GM18505 (cell line): ENCODE measurements around the gene SYNCRIP.

Experiments used
- ATAC-seq: cut with Tn5 transposase; IDR thresholded peaks from one replicate; pipeline ENCODE4 v1.9.1; 2021; ENCODE audit not compliant: unreplicated experiment
- POLR2A ChIP-seq: IDR thresholded peaks from 4 replicates; pipeline ENCODE4 v1.6.1; 2011; ENCODE audit warnings: borderline replicate concordance; ENCODE audit not compliant: insufficient read depth, insufficient read length; ENCODE audit errors: extremely low read depth

The SYNCRIP gene

GRCh38 chr6:85676086-85676729 lies 33.5 kb upstream of the SYNCRIP start:
- TF ChIP-seq POLR2A, result peak; percentile 10
- ATAC-seq, result no peak

GRCh38 chr6:85675030-85675819 lies 32.5 kb upstream of the SYNCRIP start:
- no peak for ATAC-seq
- peak; percentile 14 for TF ChIP-seq POLR2A

- no peak for ATAC-seq
- TF ChIP-seq POLR2A, result no peak
Measured at GRCh38 chr6:85674604-85675003, 31.9 kb upstream of the SYNCRIP start.

- TF ChIP-seq POLR2A, result peak; percentile 5
Measured at GRCh38 chr6:85673198-85674139, 30.8 kb upstream of the SYNCRIP start.

GRCh38 chr6:85672623-85673022 lies 29.9 kb upstream of the SYNCRIP start:
- no peak for ATAC-seq
- TF ChIP-seq POLR2A, result peak; percentile 27

More at GRCh38 chr6:85673198-85674139, 30.8 kb upstream of the SYNCRIP start:
- ATAC-seq, result no peak

GRCh38 chr6:85672050-85672449 lies 29.4 kb upstream of the SYNCRIP start:
- ATAC-seq, result no peak
- TF ChIP-seq POLR2A, result no peak

- no peak for ATAC-seq
- no peak for TF ChIP-seq POLR2A
Measured at GRCh38 chr6:85670573-85670972, 27.9 kb upstream of the SYNCRIP start.

- peak; percentile 30 for TF ChIP-seq POLR2A
- peak; percentile 94 for ATAC-seq
Measured at GRCh38 chr6:85669735-85670194, 27.1 kb upstream of the SYNCRIP start.

- TF ChIP-seq POLR2A, result no peak
- no peak for ATAC-seq
Measured at GRCh38 chr6:85662251-85662650, 19.6 kb upstream of the SYNCRIP start.

GRCh38 chr6:85660181-85660611 lies 17.5 kb upstream of the SYNCRIP start:
- TF ChIP-seq POLR2A, result no peak
- no peak for ATAC-seq

GRCh38 chr6:85650606-85651005 lies 7.9 kb upstream of the SYNCRIP start:
- no peak for ATAC-seq
- no peak for TF ChIP-seq POLR2A

GRCh38 chr6:85644279-85644762 lies 1.6 kb upstream of the SYNCRIP start:
- no peak for TF ChIP-seq POLR2A
- ATAC-seq, result no peak
